Esophagus muscularis mucosa (tissue), 4 donors: ENCODE data around the gene OTX1.

Source experiments
- CTCF ChIP-seq, 3 experiments: fragments of 200-600 bp in 2 of 3; fragments of 450-650 bp in 1 of 3; sonication (generic) in 2 of 3; IDR thresholded peaks; one replicate each; pipeline ENCODE4 v1.5.1; 2017 to 2019; ENCODE audit warnings: antibody characterized with exemption in 3 of 3, mild to moderate bottlenecking in 2 of 3, moderate library complexity in 1 of 3
- EP300 ChIP-seq: sonication (generic); formaldehyde crosslinking; IDR thresholded peaks from one replicate; pipeline ENCODE4 v1.6.1; 2017; ENCODE audit warnings: antibody characterized with exemption
- POLR2A ChIP-seq: fragments of 450-650 bp; IDR thresholded peaks from one replicate; pipeline ENCODE4 v1.6.1; 2017; ENCODE audit warnings: antibody characterized with exemption, moderate library complexity, mild to moderate bottlenecking, low read depth

GRCh38 chr2:63049970-63050333, 678 bp upstream of the OTX1 start:
- no peak for TF ChIP-seq EP300
- no peak for TF ChIP-seq CTCF (IDR thresholded peaks at IDR 0.05)
- TF ChIP-seq POLR2A, result no peak
